Measurements from ENCODE around the gene LRP5.

LRP5 gene

DNA sequence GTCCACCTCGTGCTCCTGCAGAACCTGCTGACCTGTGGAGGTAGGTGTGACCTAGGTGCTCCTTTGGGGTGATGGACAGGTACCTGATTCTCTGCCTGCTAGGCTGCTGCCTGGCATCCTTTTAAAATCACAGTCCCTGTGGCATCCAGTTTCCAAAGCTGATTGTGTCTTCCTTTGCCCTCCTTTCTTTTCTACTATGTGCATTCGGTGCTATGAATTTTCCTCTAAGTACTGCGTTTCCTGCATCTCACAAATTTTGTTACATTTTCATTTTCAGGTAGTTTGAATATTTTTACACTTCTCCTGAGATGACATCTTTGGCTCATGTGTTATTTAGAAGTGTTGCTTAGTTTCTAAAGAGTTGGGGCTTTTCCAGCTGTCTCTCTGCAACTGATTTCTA is 117.3 kb downstream of the LRP5 start:
- H4K91ac ChIP-seq (ENCODE audit: low read depth, low read length, poor library complexity), result no peak overlapping the region
- H3K4me3 ChIP-seq (ENCODE audit: low read length in 2 of 2), result peak overlapping the region in 1 of 2 donors; percentile 2
- no peaks in the 10 kb centered on the region for H3K4me1 ChIP-seq (ENCODE audit: control insufficient read depth in 2 of 2, insufficient read depth in 1 of 2, low read depth in 1 of 2, low read length in 2 of 2)
- H3K23ac ChIP-seq (ENCODE audit: low read depth, low read length, poor library complexity), result peak overlapping the region; percentile 53
- H2BK12ac ChIP-seq (ENCODE audit: low read length), result no peak overlapping the region
- H2BK5ac ChIP-seq (ENCODE audit: low read length), result no peak overlapping the region
- H3K14ac ChIP-seq (ENCODE audit: low read length), result no peak overlapping the region
- peaks cover 14 to 18% of the 10 kb centered on the region in 2 donors for H3K9me3 ChIP-seq (replicated peaks in 1 of 2; ENCODE audit: control insufficient read depth in 2 of 2, insufficient read depth in 1 of 2, low read depth in 1 of 2, low read length in 2 of 2)
- H3K18ac ChIP-seq (ENCODE audit: low read length), result no peak overlapping the region
- peaks cover 7% of the 10 kb centered on the region for H3K79me1 ChIP-seq (ENCODE audit: low read depth, low read length)
- H3K9ac ChIP-seq (ENCODE audit: low read depth, low read length, poor library complexity), result peak overlapping the region; percentile 25
- no peak overlapping the region for H2AK5ac ChIP-seq (ENCODE audit: low read depth, low read length)
- H3K4ac ChIP-seq (ENCODE audit: low read length), result no peak overlapping the region
- H3K27ac ChIP-seq (replicated peaks; ENCODE audit: low read length), result no peak overlapping the region
- no peak overlapping the region for H2AFZ ChIP-seq (ENCODE audit: low read length)
- WGBS, 2 donors (ENCODE audit: extremely low coverage in 2 of 2, insufficient read length in 2 of 2, insufficient replicate concordance in 1 of 2), result no CpG with 5 or more reads among the region's 3 CpGs
- no peak overlapping the region for H2BK120ac ChIP-seq (ENCODE audit: low read depth, low read length)
- peaks cover 42 to 84% of the 10 kb centered on the region in 2 donors for H3K36me3 ChIP-seq (replicated peaks in 1 of 2; ENCODE audit: control insufficient read depth in 2 of 2, insufficient read depth in 2 of 2, low read length in 2 of 2)
- DNase-seq (ENCODE audit: low spot score), result no peak
- no peak overlapping the region for H2BK15ac ChIP-seq (ENCODE audit: low read length)
- no peaks in the 10 kb centered on the region for H3K27me3 ChIP-seq (ENCODE audit: control insufficient read depth in 3 of 3, insufficient read depth in 3 of 3, low read depth in 1 of 3, low read length in 3 of 3)
- no peak overlapping the region for H4K8ac ChIP-seq (ENCODE audit: low read depth, low read length)
- H3K4me2 ChIP-seq (ENCODE audit: insufficient read depth, low read length, poor library complexity, severe bottlenecking), result no peak overlapping the region

DNA sequence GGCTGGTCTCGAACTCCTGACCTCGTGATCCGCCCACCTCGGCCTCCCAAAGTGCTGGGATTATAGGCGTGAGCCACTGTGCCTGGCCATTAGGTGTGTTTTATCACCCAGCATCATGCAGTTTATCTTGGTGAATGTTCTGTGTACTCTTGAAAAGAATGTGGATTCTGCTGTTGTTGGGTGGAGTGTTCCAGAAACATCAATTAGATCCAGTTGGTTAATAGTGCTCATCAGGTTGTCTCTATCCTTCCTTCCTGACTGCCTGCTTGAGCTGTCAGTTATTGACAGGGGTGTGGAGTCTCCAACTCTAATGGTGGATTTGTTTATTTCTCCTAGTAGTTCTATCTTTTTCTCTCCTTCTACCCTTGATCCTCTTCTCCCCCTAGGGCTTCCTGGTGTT is 118.0 kb downstream of the LRP5 start:
- H4K91ac ChIP-seq (ENCODE audit: low read depth, low read length, poor library complexity), result no peak overlapping the region
- no peak overlapping the region for H2AFZ ChIP-seq (ENCODE audit: low read length)
- no peak overlapping the region for H3K27ac ChIP-seq (replicated peaks; ENCODE audit: low read length)
- H2BK12ac ChIP-seq (ENCODE audit: low read length), result no peak overlapping the region
- H3K36me3 ChIP-seq (replicated peaks in 1 of 2; ENCODE audit: control insufficient read depth in 2 of 2, insufficient read depth in 2 of 2, low read length in 2 of 2), result peaks cover 41 to 84% of the 10 kb centered on the region in 2 donors
- no CpG with 5 or more reads among the region's 5 CpGs for WGBS, 2 donors (ENCODE audit: extremely low coverage in 2 of 2, insufficient read length in 2 of 2, insufficient replicate concordance in 1 of 2)
- no peak overlapping the region for H3K23ac ChIP-seq (ENCODE audit: low read depth, low read length, poor library complexity)
- no peak overlapping the region for H3K4me3 ChIP-seq (ENCODE audit: low read length in 2 of 2)
- no peak overlapping the region for H3K9ac ChIP-seq (ENCODE audit: low read depth, low read length, poor library complexity)
- H3K27me3 ChIP-seq (ENCODE audit: control insufficient read depth in 3 of 3, insufficient read depth in 3 of 3, low read depth in 1 of 3, low read length in 3 of 3), result no peaks in the 10 kb centered on the region
- H2BK5ac ChIP-seq (ENCODE audit: low read length), result no peak overlapping the region
- no peak overlapping the region for H2BK15ac ChIP-seq (ENCODE audit: low read length)
- no peak overlapping the region for H3K4ac ChIP-seq (ENCODE audit: low read length)
- no peak overlapping the region for H3K4me2 ChIP-seq (ENCODE audit: insufficient read depth, low read length, poor library complexity, severe bottlenecking)
- no peak for DNase-seq (ENCODE audit: low spot score)
- no peak overlapping the region for H4K8ac ChIP-seq (ENCODE audit: low read depth, low read length)
- H3K18ac ChIP-seq (ENCODE audit: low read length), result no peak overlapping the region
- H3K9me3 ChIP-seq (replicated peaks in 1 of 2; ENCODE audit: control insufficient read depth in 2 of 2, insufficient read depth in 1 of 2, low read depth in 1 of 2, low read length in 2 of 2), result peaks cover 14 to 18% of the 10 kb centered on the region in 2 donors
- H3K4me1 ChIP-seq (ENCODE audit: control insufficient read depth in 2 of 2, insufficient read depth in 1 of 2, low read depth in 1 of 2, low read length in 2 of 2), result no peaks in the 10 kb centered on the region
- peaks cover 4% of the 10 kb centered on the region for H3K79me1 ChIP-seq (ENCODE audit: low read depth, low read length)
- no peak overlapping the region for H3K14ac ChIP-seq (ENCODE audit: low read length)
- no peak overlapping the region for H2AK5ac ChIP-seq (ENCODE audit: low read depth, low read length)
- no peak overlapping the region for H2BK120ac ChIP-seq (ENCODE audit: low read depth, low read length)

DNA sequence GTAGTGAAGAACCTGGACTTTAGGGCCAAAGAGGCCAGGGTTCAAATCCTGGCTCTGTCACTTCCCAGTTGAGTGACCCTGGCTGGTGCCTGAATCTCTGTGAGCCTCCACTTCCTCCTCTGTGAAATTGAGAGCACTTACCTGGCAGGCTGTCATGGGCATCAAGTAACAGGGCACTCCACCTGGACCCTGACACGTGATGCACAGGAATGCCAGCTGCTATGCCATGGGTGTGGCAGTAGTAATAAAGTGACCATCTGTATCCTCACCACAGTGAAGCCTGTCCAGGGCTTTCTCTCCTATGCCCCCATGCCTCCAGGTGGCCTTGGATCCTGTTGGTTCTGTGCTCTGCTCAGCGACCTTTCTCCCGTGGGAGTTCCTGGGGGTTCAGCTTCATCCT is 118.4 kb downstream of the LRP5 start:
- WGBS, 2 donors (ENCODE audit: extremely low coverage in 2 of 2, insufficient read length in 2 of 2, insufficient replicate concordance in 1 of 2), result no CpG with 5 or more reads among the region's 3 CpGs
- DNase-seq (ENCODE audit: low spot score), result no peak
- Histone ChIP-seq H2AFZ (ENCODE audit: low read length) (no peak overlapping the region), H3K14ac (ENCODE audit: low read length) (no peak overlapping the region), H3K4me1 (ENCODE audit: control insufficient read depth in 2 of 2, insufficient read depth in 1 of 2, low read depth in 1 of 2, low read length in 2 of 2) (no peaks in the 10 kb centered on the region), H2BK120ac (ENCODE audit: low read depth, low read length) (no peak overlapping the region), H3K18ac (ENCODE audit: low read length) (no peak overlapping the region), H3K9me3 (replicated peaks in 1 of 2; ENCODE audit: control insufficient read depth in 2 of 2, insufficient read depth in 1 of 2, low read depth in 1 of 2, low read length in 2 of 2) (peaks cover 14 to 18% of the 10 kb centered on the region in 2 donors), H3K4me2 (ENCODE audit: insufficient read depth, low read length, poor library complexity, severe bottlenecking) (no peak overlapping the region), H2BK12ac (ENCODE audit: low read length) (no peak overlapping the region), H3K79me1 (ENCODE audit: low read depth, low read length) (peaks cover 4% of the 10 kb centered on the region), H3K4me3 (ENCODE audit: low read length in 2 of 2) (no peak overlapping the region), H3K9ac (ENCODE audit: low read depth, low read length, poor library complexity) (no peak overlapping the region), H4K91ac (ENCODE audit: low read depth, low read length, poor library complexity) (no peak overlapping the region), H2AK5ac (ENCODE audit: low read depth, low read length) (no peak overlapping the region), H3K27me3 (ENCODE audit: control insufficient read depth in 3 of 3, insufficient read depth in 3 of 3, low read depth in 1 of 3, low read length in 3 of 3) (no peaks in the 10 kb centered on the region), H3K36me3 (replicated peaks in 1 of 2; ENCODE audit: control insufficient read depth in 2 of 2, insufficient read depth in 2 of 2, low read length in 2 of 2) (peaks cover 40 to 82% of the 10 kb centered on the region in 2 donors), H4K8ac (ENCODE audit: low read depth, low read length) (no peak overlapping the region), H3K23ac (ENCODE audit: low read depth, low read length, poor library complexity) (no peak overlapping the region), H3K4ac (ENCODE audit: low read length) (no peak overlapping the region), H2BK5ac (ENCODE audit: low read length) (no peak overlapping the region), H3K27ac (replicated peaks; ENCODE audit: low read length) (no peak overlapping the region), H2BK15ac (ENCODE audit: low read length) (no peak overlapping the region)

DNA sequence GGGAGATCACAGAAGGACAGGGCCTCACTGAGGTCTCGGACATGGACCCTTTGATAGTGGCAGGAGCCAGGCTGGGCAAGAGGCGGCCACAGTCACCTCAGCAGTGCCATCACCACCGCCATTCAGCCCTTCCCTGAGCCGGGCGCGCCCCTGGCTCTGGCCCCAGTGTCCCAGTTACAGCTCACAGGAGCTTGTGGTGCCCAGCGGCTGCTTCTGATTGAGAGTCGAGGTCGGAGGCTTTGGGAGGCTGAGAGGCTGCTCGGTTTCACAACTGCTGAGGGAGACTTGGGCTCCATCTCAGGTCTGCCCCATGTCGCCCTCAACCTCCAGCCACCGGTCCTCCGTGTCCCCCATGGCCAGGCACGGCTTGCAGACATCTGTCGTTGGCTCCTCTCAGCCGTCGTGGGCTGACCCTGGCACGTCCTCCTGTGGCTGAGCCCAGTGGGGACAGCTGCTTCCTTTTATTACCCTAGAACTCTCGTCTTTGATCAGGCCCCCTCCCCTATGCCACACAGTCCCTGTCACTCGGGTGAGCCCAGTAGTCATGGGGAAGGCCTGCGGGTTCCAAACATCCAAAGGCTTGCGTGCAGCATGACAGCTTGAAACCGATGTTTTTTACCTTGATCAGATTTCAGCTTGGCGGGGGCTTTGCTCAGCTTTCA is 119.7 kb downstream of the LRP5 start:
- H3K27me3 ChIP-seq (ENCODE audit: control insufficient read depth in 3 of 3, insufficient read depth in 3 of 3, low read depth in 1 of 3, low read length in 3 of 3), result no peaks in the 10 kb centered on the region
- no peak overlapping the region for H3K23ac ChIP-seq (ENCODE audit: low read depth, low read length, poor library complexity)
- H3K4me3 ChIP-seq (ENCODE audit: low read length in 2 of 2), result no peak overlapping the region
- no peak overlapping the region for H3K27ac ChIP-seq (replicated peaks; ENCODE audit: low read length)
- DNase-seq (ENCODE audit: low spot score), result no peak
- H3K36me3 ChIP-seq (replicated peaks in 1 of 2; ENCODE audit: control insufficient read depth in 2 of 2, insufficient read depth in 2 of 2, low read length in 2 of 2), result peaks cover 29 to 80% of the 10 kb centered on the region in 2 donors
- peak overlapping the region; percentile 65 for H3K14ac ChIP-seq (ENCODE audit: low read length)
- H2AK5ac ChIP-seq (ENCODE audit: low read depth, low read length), result peak overlapping the region; percentile 11
- H3K4me1 ChIP-seq (ENCODE audit: control insufficient read depth in 2 of 2, insufficient read depth in 1 of 2, low read depth in 1 of 2, low read length in 2 of 2), result no peaks in the 10 kb centered on the region
- H3K4ac ChIP-seq (ENCODE audit: low read length), result no peak overlapping the region
- H2BK12ac ChIP-seq (ENCODE audit: low read length), result peak overlapping the region; percentile 10
- H2BK120ac ChIP-seq (ENCODE audit: low read depth, low read length), result no peak overlapping the region
- H4K91ac ChIP-seq (ENCODE audit: low read depth, low read length, poor library complexity), result no peak overlapping the region
- no peak overlapping the region for H3K9ac ChIP-seq (ENCODE audit: low read depth, low read length, poor library complexity)
- WGBS, 2 donors (ENCODE audit: extremely low coverage in 2 of 2, insufficient read length in 2 of 2, insufficient replicate concordance in 1 of 2), result no CpG with 5 or more reads among the region's 24 CpGs
- peaks cover 11 to 18% of the 10 kb centered on the region in 2 donors for H3K9me3 ChIP-seq (replicated peaks in 1 of 2; ENCODE audit: control insufficient read depth in 2 of 2, insufficient read depth in 1 of 2, low read depth in 1 of 2, low read length in 2 of 2)
- no peak overlapping the region for H3K18ac ChIP-seq (ENCODE audit: low read length)
- H3K4me2 ChIP-seq (ENCODE audit: insufficient read depth, low read length, poor library complexity, severe bottlenecking), result no peak overlapping the region
- H4K8ac ChIP-seq (ENCODE audit: low read depth, low read length), result no peak overlapping the region
- H3K79me1 ChIP-seq (ENCODE audit: low read depth, low read length), result peaks cover 4% of the 10 kb centered on the region
- no peak overlapping the region for H2BK5ac ChIP-seq (ENCODE audit: low read length)
- no peak overlapping the region for H2BK15ac ChIP-seq (ENCODE audit: low read length)
- no peak overlapping the region for H2AFZ ChIP-seq (ENCODE audit: low read length)

Data from neuronal stem cell (in vitro differentiated cells).